Fibroblast of mammary gland (primary cell): ENCODE measurements around the gene NMBR.

ENCODE experiments used
- DNase-seq: peaks from one replicate; pipeline ENCODE4 v3.0.0-alpha.2; 2010; ENCODE audit warnings: low read depth
- H3K4me3 ChIP-seq: 2 replicates; pipeline ENCODE4 v1.5.1; 2011; ENCODE audit warnings: low read depth, mild to moderate bottlenecking, low read length, moderate library complexity; ENCODE audit not compliant: control insufficient read depth
- TF ChIP-seq, protein P1 (sequence below): conservative IDR thresholded peaks from 2 replicates; pipeline ENCODE4 v1.5.1; 2011; ENCODE audit warnings: low read depth, low read length, inconsistent platforms; ENCODE audit not compliant: control insufficient read depth, insufficient read depth

NMBR gene

DNA sequence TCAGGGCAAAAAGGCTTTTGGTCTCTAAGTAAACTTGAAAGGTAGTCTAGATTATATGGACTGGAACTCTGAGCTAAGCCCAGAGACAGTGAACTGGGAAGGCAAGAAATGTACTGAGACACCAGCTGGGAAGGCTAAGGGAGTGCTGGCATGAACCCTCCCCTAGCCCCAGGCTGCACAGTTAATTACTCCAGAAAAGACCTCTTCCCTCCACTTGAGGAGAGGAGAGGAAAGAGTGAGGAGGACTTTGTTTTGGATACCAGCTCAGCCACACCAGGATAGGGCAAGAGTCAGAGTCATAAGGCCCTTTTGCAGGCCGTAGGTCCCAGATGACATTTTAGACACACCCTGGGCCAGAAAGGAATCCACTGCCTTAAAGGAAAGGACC lies 98.3 kb downstream of the NMBR start:
- H3K4me3 ChIP-seq, result no peak overlapping the region
- TF ChIP-seq, protein P1, sequence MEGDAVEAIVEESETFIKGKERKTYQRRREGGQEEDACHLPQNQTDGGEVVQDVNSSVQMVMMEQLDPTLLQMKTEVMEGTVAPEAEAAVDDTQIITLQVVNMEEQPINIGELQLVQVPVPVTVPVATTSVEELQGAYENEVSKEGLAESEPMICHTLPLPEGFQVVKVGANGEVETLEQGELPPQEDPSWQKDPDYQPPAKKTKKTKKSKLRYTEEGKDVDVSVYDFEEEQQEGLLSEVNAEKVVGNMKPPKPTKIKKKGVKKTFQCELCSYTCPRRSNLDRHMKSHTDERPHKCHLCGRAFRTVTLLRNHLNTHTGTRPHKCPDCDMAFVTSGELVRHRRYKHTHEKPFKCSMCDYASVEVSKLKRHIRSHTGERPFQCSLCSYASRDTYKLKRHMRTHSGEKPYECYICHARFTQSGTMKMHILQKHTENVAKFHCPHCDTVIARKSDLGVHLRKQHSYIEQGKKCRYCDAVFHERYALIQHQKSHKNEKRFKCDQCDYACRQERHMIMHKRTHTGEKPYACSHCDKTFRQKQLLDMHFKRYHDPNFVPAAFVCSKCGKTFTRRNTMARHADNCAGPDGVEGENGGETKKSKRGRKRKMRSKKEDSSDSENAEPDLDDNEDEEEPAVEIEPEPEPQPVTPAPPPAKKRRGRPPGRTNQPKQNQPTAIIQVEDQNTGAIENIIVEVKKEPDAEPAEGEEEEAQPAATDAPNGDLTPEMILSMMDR, result no peak
- no peak for DNase-seq

DNA sequence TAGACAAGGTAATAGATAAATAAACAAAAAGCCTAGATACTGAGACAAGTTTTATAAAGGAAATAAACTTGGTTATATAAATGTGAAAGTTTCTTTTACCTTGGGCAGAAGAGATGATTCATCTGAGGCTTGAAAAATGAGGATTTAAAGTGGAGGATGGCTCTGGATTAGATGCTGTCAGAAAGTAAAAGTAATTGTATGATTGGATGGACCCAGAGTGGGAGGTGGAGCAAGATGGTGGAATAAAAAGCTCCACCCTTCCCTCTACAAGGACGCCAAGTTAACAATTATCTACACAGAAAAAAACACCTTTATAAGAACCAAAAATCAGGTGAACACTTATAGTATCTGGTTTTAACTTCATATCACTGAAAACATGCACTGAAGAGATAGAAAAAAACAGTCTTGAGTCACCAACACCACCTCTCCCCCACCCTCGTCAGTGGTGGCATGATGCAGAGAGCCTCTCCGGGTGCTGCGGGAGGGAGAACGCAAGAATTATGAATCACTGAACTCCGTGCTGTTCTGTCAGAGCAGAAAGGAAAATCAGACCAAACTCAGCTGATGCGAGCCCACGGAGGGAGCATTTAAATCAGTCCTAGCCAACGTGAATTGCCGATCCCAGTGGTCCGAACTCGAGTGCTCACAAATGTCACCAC lies 98.9 kb downstream of the NMBR start:
- TF ChIP-seq, protein P1, result no peak
- H3K4me3 ChIP-seq, result no peak overlapping the region
- DNase-seq, result no peak

DNA sequence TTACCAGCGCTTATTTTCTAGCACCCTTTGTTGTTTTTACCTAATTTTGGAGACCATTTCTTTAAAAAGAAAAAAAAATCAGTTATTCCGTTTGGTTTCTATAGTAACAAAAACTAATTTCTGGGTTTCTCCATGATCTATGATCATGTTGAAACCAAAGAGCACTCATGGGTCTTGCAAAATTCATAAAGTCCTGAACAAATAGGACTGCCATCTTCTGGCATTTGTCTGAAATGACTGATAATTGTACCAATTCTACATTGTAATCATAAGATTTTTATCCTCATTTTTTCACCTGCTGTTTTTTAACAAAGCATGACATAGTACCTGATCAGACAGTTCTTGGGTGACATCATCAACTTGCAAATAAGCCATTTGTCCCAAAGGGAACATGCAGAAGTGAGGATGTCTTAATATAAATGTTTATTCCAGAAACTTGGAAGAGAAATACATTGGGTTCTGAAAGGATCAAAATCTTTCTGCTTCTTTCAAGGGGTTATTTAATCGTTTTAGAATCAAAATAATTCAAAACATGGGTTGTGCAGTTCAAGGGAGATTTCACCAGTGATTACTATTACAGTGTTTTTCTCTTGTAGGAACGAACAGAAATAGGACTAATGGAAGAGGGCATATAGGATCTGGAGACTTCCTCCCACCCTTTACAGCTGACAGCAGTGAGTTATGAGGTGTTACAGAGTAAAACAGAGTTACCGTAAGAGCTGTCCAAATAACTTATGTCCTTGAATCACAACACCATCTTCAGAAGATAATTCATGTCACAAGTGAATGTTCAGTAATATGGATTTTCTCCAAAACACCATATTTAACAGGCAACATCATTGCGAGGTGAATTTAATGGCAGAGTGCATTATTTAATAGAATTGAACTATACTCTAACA lies 101.3 kb downstream of the NMBR start:
- H3K4me3 ChIP-seq, result peak overlapping the region; percentile 22

DNA sequence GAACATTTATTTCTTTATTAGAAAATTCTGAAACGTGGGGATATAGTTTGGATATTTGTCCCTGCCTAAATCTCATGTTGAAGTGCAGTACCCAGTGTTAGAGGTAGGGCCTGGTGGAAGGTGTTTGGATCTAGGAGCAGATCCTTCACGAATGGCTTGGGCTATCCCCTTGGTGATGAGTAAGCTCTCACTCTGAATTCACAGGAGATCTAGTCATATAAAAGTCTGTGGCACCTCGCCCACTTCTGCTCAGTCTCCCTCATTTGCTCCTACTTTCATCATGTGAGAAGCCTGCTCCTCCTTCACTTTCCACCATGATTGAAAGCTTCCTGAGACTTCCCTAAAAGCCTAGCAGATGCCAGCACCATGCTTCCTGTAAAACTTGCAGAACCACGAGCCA lies 111.0 kb downstream of the NMBR start:
- no peak overlapping the region for H3K4me3 ChIP-seq
- TF ChIP-seq, protein P1, result no peak
- no peak for DNase-seq

More for the DNA sequence above, 101.3 kb downstream of the NMBR start:
- peak; percentile 71 for DNase-seq
- TF ChIP-seq, protein P1, result peak; percentile 53

DNA sequence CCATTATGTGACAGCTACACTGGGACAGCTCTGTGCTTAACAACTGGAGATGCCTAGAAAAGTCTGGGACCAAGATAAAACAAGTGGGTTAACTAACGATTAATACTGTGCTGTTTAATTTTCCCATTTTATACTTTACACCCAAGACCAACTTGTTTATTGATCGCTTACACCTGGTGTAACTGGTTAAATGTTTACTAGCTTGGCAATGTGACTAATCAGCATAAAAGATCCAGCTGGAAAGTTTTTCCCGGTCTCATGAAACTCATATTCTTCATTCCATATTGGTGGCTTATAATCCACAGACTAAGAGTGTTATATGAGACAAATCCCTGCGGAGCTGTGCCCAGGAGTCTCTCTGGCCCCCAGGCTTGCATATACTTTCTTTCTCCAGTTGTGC lies 115.9 kb downstream of the NMBR start:
- H3K4me3 ChIP-seq, result no peak overlapping the region

DNA sequence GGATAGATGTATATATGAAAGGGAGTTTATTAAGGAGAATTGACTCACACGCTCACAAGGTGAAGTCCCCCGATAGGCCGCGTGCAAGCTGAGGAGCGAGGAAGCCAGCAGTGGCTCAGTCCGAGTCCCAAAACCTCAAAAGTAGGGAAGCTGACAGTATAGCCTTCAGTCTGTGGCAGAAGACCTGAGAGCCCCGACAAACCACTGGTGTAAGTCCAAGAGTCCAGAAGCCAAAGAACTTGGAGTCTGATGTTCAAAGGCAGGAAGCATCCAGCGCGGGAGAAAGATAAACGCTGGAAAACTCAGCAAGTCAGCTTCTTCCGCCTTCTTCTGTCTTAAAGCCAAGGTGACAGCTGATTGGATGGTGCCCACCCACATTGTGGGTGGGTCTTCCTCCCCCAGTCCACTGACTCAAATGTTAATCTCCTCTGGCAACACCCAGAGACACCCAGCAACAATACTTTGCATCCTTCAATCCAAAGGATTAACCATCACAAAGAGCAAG lies 116.8 kb downstream of the NMBR start:
- TF ChIP-seq, protein P1, result no peak
- DNase-seq, result peak; percentile 53
- H3K4me3 ChIP-seq, result peak overlapping the region; percentile 32

More for the DNA sequence above, 115.9 kb downstream of the NMBR start:
- no peak for DNase-seq
- TF ChIP-seq, protein P1, result no peak
